Activated CD4-positive, alpha-beta T cell treated with anti-CD3 and anti-CD28 coated beads for 4 hours (primary cell): Measurements from ENCODE around the gene LRRC41.
"Not testable (repeated sequence)": the region's sequence is repeated elsewhere in the genome, so short reads cannot be mapped to it uniquely, and the experiment has no call there.

Source experiments
- DNase-seq, 2 donors: peaks; one replicate each; pipeline ENCODE4 v3.0.0-alpha.2; 2020

The LRRC41 gene, protein sequence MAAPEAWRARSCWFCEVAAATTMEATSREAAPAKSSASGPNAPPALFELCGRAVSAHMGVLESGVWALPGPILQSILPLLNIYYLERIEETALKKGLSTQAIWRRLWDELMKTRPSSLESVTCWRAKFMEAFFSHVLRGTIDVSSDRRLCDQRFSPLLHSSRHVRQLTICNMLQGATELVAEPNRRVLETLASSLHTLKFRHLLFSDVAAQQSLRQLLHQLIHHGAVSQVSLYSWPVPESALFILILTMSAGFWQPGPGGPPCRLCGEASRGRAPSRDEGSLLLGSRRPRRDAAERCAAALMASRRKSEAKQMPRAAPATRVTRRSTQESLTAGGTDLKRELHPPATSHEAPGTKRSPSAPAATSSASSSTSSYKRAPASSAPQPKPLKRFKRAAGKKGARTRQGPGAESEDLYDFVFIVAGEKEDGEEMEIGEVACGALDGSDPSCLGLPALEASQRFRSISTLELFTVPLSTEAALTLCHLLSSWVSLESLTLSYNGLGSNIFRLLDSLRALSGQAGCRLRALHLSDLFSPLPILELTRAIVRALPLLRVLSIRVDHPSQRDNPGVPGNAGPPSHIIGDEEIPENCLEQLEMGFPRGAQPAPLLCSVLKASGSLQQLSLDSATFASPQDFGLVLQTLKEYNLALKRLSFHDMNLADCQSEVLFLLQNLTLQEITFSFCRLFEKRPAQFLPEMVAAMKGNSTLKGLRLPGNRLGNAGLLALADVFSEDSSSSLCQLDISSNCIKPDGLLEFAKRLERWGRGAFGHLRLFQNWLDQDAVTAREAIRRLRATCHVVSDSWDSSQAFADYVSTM

DNA sequence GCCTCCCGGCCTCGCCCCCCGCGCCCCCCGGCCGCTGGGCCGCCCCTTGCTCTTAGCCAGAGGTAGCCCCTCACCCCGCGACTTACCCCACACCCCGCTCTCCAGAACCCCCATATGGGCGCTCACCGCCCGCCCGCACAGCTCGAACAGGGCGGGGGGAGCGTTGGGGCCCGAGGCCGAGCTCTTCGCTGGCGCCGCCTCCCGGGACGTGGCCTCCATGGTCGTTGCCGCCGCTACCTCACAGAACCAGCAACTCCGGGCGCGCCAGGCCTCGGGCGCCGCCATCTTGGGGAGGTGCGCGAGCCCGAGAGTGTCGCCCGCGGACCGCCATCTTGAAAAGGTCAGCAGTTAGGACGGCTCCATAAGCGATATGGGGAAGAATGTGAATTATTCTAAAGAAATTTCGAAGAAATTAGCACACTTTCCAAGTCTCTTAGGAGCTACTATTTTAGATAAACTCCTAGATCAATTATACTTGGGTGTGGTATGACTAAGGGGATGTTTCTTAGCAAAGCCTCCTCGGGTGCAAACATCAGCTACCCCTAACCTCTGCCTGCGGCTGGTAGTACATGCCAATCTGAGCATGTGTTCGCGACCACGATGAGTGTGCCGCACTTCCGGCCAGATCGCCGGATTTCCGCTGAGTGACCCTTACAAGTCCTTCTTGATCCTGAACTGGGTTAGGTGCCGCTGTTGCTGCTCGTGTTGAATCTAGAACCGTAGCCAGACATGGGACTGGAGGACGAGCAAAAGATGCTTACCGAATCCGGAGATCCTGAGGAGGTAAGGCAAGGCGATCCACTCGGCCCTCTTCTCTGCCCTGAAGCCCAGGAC, at the start of gene LRRC41, which contains the start of gene UQCRH:
Gene LRRC41, minus strand, starts transcription at position 579 of the 834 bp plus-strand sequence. Its CDS starts 294 bp downstream, at position 285.
Gene UQCRH, plus strand, starts transcription at position 661 of the 834 bp plus-strand sequence. Its CDS starts 69 bp downstream, at position 730.
- DNase-seq = peak; percentile 91 to 92

DNA sequence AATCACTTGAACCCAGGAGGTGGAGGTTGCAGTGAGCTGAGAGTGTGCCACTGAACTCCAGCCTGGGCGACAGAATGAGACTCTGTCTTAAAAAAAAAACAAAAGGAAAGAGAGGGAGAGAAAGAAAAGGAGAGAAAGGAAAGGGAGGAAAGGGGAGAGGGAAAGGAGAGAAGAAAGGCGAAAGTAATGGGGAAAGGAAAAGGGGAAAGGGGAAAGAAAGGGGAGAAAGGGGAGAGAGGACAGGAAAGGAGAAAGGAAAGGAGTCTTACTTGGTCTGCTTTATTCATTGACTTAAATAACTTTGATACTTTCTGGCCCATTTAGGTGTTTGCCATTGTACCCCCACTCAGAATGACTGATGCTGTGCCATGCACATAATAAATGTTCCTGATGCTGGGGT, 48.9 kb upstream of the LRRC41 start:
- DNase-seq = no peak

DNA sequence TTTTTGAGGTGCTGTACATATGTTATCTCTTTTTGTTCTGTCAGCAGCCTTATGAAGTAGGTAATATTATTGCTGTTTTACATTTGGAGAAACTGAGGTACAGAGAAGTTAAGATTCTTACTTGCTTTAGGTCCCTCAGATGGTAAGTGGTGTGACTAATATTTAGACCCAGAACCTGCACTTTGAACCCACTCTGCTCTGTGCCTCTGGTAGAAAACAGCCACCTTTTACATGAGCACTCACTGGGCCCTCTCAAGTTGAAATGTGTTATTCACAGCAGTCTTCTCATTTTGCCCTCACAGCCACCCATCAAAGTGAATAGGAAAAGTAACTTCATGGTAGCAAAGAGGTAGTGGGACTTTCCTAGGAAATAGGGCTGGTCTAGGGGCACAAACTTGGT, 41.9 kb upstream of the LRRC41 start:
- DNase-seq = no peak

- no peak for DNase-seq
These were observed 41.1 kb upstream of the LRRC41 start for GRCh38 chr1:46344481-46344880.

- no peak for DNase-seq
These were observed 40.3 kb upstream of the LRRC41 start for GRCh38 chr1:46343705-46344104.

DNA sequence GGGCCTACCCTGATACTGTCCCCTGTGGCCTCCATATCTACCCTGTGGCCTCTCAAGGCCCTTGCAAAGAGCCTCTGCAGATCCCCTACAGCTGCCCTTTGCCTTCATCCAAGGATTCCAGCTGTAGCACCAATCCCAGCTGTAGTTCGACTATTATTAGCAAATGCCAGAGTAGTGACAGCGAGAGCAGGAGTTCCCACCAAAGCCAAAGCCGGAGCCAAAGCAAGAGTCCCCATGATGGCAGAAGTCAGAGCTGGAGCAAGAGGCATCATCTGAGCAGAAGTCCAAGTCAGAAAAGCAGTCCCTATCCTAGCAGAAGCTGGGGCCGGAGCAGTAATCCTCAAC, 39.9 kb upstream of the LRRC41 start:
- no peak for DNase-seq

- DNase-seq = no peak
These were observed 39.4 kb upstream of the LRRC41 start for GRCh38 chr1:46342677-46343350.

GRCh38 chr1:46342084-46342656, 38.8 kb upstream of the LRRC41 start:
- DNase-seq = no peak

GRCh38 chr1:46341222-46342083, 38.0 kb upstream of the LRRC41 start:
- no peak for DNase-seq

DNA sequence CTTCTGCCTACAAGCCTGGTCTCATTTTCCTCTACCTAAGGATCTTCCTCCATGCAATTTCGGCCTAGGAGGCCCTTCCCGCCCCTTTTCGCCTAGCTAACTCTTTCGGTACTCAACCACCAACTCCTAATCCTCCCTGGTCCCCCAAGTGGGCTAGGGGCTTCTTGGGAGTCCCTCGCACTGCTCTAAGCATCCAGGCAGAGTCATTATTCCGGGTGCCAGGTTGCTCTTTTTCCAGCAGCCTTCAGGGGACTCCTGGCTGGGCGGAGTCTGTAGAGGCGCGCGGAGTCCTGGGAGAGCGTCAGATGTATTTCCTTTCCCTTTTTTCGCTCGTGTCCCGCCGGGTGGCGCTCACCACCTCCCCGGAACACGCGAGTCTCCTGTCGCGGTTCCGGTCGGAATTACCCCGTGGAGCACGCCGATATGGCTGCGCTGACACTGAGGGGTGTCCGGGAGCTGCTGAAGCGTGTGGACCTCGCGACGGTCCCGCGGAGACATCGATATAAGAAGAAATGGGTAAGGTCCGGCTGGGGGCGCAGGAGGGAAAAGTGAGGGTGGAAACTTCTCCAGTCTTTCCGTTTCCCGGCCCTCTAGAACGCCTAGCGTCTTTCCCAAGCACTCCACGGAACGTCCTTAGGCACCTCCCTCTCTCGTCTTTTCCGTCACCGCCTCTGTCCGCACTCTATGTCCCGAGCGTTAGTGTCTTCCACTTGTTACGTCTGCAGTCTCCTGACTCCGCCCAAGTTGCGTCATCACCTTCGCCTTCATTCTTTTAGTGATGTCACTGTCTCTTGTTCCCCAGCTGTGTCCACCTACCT, 37.2 kb upstream of the LRRC41 start, which contains the start of gene NSUN4:
Gene NSUN4, plus strand, starts transcription at position 404 of the 818 bp plus-strand sequence. Its CDS starts 20 bp downstream, at position 424.
- DNase-seq = peak; percentile 82

GRCh38 chr1:46337409-46337808, 34.0 kb upstream of the LRRC41 start:
- DNase-seq = not testable (repeated sequence)

DNA sequence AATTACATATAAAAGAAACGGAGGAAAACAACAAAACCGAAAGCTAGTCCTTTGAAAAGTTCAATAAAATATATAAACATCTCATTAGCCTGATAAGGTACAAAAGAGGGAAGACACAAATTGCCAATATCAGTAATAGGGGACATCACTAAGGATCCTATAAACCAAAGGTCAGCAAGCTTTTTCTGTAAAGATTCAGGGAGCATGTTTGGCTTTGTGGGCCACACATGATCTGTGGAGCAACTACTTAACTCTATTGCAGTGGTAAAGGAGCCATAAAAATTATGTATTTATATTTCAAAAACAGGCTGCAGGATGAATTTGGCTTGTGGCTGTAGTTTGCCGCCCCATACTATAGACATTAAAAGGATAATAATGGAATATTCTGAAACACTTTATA, 31.7 kb upstream of the LRRC41 start:
- DNase-seq = no peak

DNA sequence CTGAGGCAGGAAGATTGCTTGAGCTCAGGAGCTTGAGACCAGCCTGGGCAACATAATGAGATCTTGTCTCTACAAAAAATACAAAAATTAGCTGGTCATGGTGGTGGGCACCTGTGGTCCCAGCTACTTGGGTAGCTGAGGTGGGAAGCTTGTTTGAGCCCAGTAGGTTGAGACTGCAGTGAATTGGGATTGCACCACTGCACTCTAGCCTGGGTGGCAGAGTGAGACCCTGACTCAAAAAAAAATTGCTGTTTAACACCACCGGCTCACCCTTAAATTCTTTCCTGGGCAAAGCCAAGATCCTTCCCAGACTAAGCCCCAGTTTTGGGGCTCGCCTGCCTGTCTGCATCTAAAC, 30.6 kb upstream of the LRRC41 start:
- DNase-seq = no peak

- no peak for DNase-seq
These were observed 30.0 kb upstream of the LRRC41 start for GRCh38 chr1:46333300-46334029.

GRCh38 chr1:46331786-46332540, 28.5 kb upstream of the LRRC41 start:
- DNase-seq = not testable (repeated sequence)

GRCh38 chr1:46330381-46330780, 27.0 kb upstream of the LRRC41 start:
- not testable (repeated sequence) for DNase-seq

- not testable (repeated sequence) for DNase-seq
These were observed 26.4 kb upstream of the LRRC41 start for GRCh38 chr1:46329807-46330206.

- DNase-seq = not testable (repeated sequence)
These were observed 24.8 kb upstream of the LRRC41 start for GRCh38 chr1:46328182-46328581.
